Astrocyte of the spinal cord (primary cell): Measurements from ENCODE around the gene DAPP1.

Source experiments
- DNase-seq: peaks from one replicate; pipeline ENCODE4 v3.0.0; 2011; ENCODE audit warnings: low read depth, low spot score
- H3K4me3 ChIP-seq: 2 replicates; pipeline ENCODE4 v1.5.1; 2011; ENCODE audit warnings: low read depth, mild to moderate bottlenecking, low read length, moderate library complexity
- in situ Hi-C: cut with HindIII; loops from 2 replicates; pipeline ENCODE4 v1.10.0; 2017; ENCODE audit warnings: low sequenced_read_pairs
- TF ChIP-seq, protein P1 (sequence below): IDR thresholded peaks from 2 replicates; pipeline ENCODE4 v1.5.1; 2012; ENCODE audit warnings: low read depth, mild to moderate bottlenecking, low read length, inconsistent platforms

DAPP1 gene

DNA sequence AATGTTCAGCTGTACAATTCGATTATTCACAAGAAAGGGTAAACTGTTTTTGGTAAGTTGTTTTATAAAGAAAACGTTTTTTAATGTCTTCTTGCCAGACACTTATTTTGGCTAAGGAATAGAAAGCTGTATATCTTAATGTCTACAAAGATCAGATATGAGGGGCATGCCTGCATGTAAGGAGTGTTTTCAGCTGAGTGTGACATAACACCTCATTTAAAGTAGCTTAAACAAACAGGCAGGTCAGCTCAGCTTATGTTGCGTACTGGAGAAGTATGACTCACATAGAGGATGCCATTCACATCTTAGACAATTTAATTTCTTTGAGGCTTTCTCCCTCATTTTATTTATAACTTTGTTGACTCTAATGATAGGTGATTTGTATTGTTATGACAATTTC lies 47.2 kb downstream of the DAPP1 start:
- TF ChIP-seq, protein P1, sequence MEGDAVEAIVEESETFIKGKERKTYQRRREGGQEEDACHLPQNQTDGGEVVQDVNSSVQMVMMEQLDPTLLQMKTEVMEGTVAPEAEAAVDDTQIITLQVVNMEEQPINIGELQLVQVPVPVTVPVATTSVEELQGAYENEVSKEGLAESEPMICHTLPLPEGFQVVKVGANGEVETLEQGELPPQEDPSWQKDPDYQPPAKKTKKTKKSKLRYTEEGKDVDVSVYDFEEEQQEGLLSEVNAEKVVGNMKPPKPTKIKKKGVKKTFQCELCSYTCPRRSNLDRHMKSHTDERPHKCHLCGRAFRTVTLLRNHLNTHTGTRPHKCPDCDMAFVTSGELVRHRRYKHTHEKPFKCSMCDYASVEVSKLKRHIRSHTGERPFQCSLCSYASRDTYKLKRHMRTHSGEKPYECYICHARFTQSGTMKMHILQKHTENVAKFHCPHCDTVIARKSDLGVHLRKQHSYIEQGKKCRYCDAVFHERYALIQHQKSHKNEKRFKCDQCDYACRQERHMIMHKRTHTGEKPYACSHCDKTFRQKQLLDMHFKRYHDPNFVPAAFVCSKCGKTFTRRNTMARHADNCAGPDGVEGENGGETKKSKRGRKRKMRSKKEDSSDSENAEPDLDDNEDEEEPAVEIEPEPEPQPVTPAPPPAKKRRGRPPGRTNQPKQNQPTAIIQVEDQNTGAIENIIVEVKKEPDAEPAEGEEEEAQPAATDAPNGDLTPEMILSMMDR: no peak
- no peak overlapping the region for H3K4me3 ChIP-seq
- in situ Hi-C loops: no loop called here
- DNase-seq: peak; percentile 18

DNA sequence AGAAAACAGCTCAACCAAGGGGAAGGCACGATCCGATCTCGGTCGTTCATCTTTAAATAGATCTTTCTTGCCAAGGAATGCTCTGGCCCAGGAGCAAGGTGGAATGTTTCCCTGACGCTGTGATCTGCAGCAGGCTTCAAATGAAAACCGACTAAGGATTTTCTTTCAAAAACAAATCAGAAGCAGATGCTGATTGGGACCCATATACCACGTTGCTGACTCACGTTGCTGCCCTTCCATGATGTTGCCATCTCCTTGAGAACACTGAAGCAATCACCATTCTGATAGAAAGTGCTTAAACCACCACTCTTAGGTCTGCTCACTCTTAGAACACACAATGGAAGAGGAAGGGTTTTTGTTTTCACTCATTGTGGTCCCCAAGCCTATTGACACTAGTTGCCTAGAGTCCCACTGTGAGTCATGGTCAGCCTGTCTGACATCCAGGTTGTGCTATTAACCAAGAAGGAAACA lies 51.5 kb downstream of the DAPP1 start:
- peak; percentile 53 for DNase-seq
- in situ Hi-C loops: no loop called here

DNA sequence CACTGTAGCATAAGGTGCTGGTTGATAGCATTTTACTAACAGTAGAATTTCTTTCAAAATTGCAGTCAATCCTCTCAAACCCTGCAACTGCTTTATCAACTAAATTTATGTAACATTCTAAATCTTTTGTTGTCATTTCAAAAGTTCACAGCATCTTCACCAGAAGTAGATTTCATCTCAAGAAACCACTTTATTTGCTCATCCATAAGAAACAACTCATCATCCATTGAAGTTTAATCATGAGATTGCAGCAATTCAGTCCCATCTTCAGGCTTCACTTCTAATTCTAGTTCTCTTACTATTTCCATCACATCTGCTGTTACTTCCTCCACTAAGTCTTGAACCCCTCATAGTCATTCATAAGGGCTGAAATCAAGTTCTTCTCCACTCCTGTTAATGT lies 55.9 kb downstream of the DAPP1 start:
- in situ Hi-C loops: no loop called here
- TF ChIP-seq, protein P1: no peak

More for the DNA sequence above, 51.5 kb downstream of the DAPP1 start:
- H3K4me3 ChIP-seq: no peak overlapping the region
- TF ChIP-seq, protein P1: no peak

DNA sequence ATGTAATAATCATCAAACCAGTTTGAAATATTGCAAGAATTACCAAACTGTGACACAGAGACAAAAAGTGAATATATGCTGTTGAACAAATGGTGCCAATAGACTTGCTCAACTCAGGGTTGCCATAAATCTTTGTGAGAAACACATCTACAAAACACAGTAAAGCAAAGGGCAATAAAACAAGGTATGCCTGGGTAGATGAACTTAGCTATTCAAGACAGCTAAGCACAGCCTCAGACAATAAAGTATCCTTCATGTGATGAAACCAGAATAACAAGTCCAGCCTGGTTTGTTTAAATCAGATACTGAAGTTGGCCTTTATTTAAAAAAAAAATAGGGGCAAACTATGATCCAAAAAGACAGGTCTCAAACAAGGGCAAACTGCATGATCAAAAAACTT lies 58.4 kb downstream of the DAPP1 start:
- DNase-seq: no peak
- TF ChIP-seq, protein P1: no peak
- H3K4me3 ChIP-seq: no peak overlapping the region
- in situ Hi-C loops: no loop called here

More for the DNA sequence above, 55.9 kb downstream of the DAPP1 start:
- no peak overlapping the region for H3K4me3 ChIP-seq
- no peak for DNase-seq

DNA sequence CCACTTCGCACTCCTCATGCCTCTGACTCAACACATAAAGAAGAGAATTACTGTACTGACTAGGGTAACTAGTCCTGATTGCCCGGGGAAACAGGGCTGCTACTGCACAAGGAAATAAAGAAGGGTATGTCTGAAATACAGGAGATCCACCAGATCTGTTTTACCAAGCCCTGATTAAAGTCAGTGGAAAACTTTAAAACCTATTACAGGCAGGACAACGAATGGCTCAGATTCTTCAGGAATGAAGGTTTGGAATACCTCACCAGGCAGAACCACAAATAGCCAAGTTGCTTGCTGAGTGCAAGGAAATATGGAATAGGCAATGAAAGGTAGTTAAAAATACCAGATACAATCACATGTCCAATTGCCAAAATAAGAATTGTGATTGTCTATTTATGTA lies 60.3 kb downstream of the DAPP1 start:
- in situ Hi-C loops: no loop called here

DNA sequence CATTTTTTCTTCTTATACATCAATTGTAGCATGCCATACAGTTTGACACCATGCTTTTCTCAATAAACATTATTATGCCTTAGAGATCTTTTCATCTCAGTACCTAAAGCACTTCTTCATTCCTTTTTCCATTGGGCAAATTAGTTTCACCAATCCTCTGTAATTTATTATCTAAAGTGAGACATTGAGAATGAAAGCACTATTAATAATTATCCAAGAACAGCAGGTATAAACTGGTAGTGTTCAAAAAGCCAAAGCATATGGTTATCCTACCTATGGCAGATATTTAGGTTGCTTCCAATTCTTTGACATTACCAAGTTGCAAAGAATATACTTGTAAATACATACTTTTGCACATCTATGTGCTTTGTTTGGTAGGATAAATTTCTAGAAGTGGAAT lies 62.0 kb downstream of the DAPP1 start:
- no peak for DNase-seq
- H3K4me3 ChIP-seq: no peak overlapping the region
- in situ Hi-C loops: no loop called here
- TF ChIP-seq, protein P1: no peak

More for the DNA sequence above, 60.3 kb downstream of the DAPP1 start:
- H3K4me3 ChIP-seq: no peak overlapping the region
- TF ChIP-seq, protein P1: no peak
- DNase-seq: no peak

DNA sequence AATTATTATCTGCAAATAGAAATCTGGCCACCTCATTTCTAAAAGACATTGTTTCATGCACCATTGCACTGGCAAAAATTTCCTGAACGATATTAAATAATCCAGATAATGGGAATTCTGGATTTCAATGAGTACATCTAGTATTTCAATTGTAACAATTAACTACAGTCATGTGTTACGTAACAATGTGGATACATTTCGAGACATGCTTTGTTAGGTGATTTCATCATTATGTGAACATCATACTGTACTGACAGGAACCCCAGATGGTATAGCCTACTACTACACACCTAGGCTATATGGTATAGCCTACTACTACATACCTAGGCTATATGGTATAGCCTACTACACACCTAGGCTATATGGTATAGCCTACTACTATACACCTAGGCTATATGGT lies 62.8 kb downstream of the DAPP1 start:
- DNase-seq: no peak
- no peak overlapping the region for H3K4me3 ChIP-seq
- TF ChIP-seq, protein P1: no peak
- in situ Hi-C loops: no loop called here
